HFF-Myc (cell line): ENCODE results near the gene FAM47E.

Experiments used
- DNase-seq: peaks from one replicate; pipeline ENCODE4 v3.0.0-alpha.2; 2011; ENCODE audit warnings: low read depth; ENCODE audit errors: extremely low read depth
- H3K4me3 ChIP-seq: replicated peaks from 2 replicates; pipeline ENCODE4 v1.5.1; 2011; ENCODE audit warnings: low read depth, mild to moderate bottlenecking, control low read depth, low read length
- CTCF ChIP-seq: IDR thresholded peaks from 2 replicates; pipeline ENCODE4 v1.5.1; 2012; ENCODE audit warnings: mild to moderate bottlenecking, low read depth, low read length, control low read depth; ENCODE audit errors: missing control alignments

Gene FAM47E

GRCh38 chr4:76265631-76266218, 14.2 kb downstream of the FAM47E start:
- TF ChIP-seq CTCF: no peak
- no peak overlapping the region for H3K4me3 ChIP-seq
- no peak for DNase-seq

DNA sequence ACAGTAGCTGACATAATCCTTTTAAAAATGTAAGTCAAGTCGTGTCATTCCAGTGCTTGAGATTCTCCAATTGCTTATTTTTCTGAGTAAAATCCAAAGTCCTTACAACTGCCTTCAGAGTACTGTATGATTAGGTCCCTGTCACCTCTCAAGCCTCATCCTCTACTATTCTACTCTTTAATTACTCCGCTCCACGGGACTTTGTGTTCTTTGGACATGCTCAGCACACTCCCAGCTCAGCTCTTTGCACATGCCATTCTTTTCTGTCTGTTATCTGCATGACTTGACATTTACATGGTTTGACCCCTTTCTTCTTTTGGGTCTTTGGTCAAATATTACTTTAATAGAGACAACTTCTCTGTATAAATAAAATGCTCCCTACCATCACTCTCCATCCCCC, 15.1 kb downstream of the FAM47E start:
- no peak for DNase-seq
- H3K4me3 ChIP-seq: no peak overlapping the region
- TF ChIP-seq CTCF: no peak

- no peak overlapping the region for H3K4me3 ChIP-seq
- no peak for TF ChIP-seq CTCF
- no peak for DNase-seq
Observed at GRCh38 chr4:76267811-76268210, 16.3 kb downstream of the FAM47E start.

GRCh38 chr4:76270244-76271175, 19.0 kb downstream of the FAM47E start:
- DNase-seq: no peak
- no peak overlapping the region for H3K4me3 ChIP-seq

GRCh38 chr4:76271248-76271647, 19.7 kb downstream of the FAM47E start:
- H3K4me3 ChIP-seq: no peak overlapping the region
- no peak for DNase-seq
- no peak for TF ChIP-seq CTCF

More at GRCh38 chr4:76270244-76271175, 19.0 kb downstream of the FAM47E start:
- no peak for TF ChIP-seq CTCF

- DNase-seq: no peak
- no peak for TF ChIP-seq CTCF
- no peak overlapping the region for H3K4me3 ChIP-seq
Observed at GRCh38 chr4:76272073-76272472, 20.6 kb downstream of the FAM47E start.
